K562 (cell line): ENCODE data around the gene HSPA8. TPM values are rescaled to one million over a fixed set of nuclear protein-coding genes. Genes with fewer than 3 reads are reported as not detected.

Source experiments
- BCOR ChIP-seq: fragments of 450-650 bp; IDR thresholded peaks from 2 replicates; pipeline ENCODE4 v1.6.1; 2016
- IFI16 ChIP-seq: fragments of 250-450 bp; sonication (Bioruptor Pico); IDR thresholded peaks from 2 replicates; pipeline ENCODE4 v2.1.2; 2022; ENCODE audit warnings: mild to moderate bottlenecking, inconsistent platforms
- KDM4B ChIP-seq, 2 experiments: fragments of 450-650 bp in 1 of 2; sonication (generic) in 1 of 2; IDR thresholded peaks; 2 replicates each; pipeline ENCODE4 v1.6.1; 2016 to 2017; ENCODE audit warnings: borderline replicate concordance in 2 of 2, antibody characterized with exemption in 1 of 2, low read depth in 1 of 2, mild to moderate bottlenecking in 1 of 2
- KLF13 ChIP-seq: fragments of 450-650 bp; IDR thresholded peaks from 2 replicates; pipeline ENCODE4 v1.6.1; 2016; ENCODE audit warnings: missing genetic modification characterization, low read depth, mild to moderate bottlenecking, missing compliant biosample characterization, moderate library complexity, borderline replicate concordance
- LCOR ChIP-seq: sonication (generic); formaldehyde crosslinking; IDR thresholded peaks from 2 replicates; pipeline ENCODE4 v1.8.0; 2022; ENCODE audit warnings: mild to moderate bottlenecking, missing genetic modification reagents
- RBM34 ChIP-seq: fragments of 200-400 bp; formaldehyde crosslinking; IDR thresholded peaks from 2 replicates; pipeline ENCODE4 v1.6.1; 2018; ENCODE audit warnings: low read length, borderline replicate concordance; ENCODE audit not compliant: insufficient read depth
- SAP30 ChIP-seq: fragments of 200-600 bp; sonication (generic); IDR thresholded peaks from 2 replicates; pipeline ENCODE4 v1.6.1; 2012; ENCODE audit warnings: borderline replicate concordance, low read depth, mild to moderate bottlenecking, moderate library complexity, low read length, control low read depth, inconsistent platforms; ENCODE audit not compliant: insufficient read depth, poor library complexity, severe bottlenecking
- SMC3 ChIP-seq: conservative IDR thresholded peaks from 2 replicates; pipeline ENCODE4 v1.6.1; 2011; ENCODE audit warnings: low read depth, low read length, improper control_type of control experiment; ENCODE audit not compliant: insufficient read depth
- TAF15 ChIP-seq: fragments of 200-400 bp; formaldehyde crosslinking; IDR thresholded peaks from 2 replicates; pipeline ENCODE4 v1.6.1; 2017; ENCODE audit warnings: mild to moderate bottlenecking, low read depth, low read length, moderate library complexity
- ZC3H11A ChIP-seq: IDR thresholded peaks from 2 replicates; pipeline ENCODE4 v1.6.1; 2012; ENCODE audit warnings: low read depth, low read length, improper control_type of control experiment
- ZNF143 ChIP-seq: sonication (generic); formaldehyde crosslinking; IDR thresholded peaks from 2 replicates; pipeline ENCODE4 v1.9.0; 2022; ENCODE audit warnings: mild to moderate bottlenecking, missing genetic modification reagents
- ZNF785 ChIP-seq: fragments of 250-450 bp; sonication (Bioruptor Pico); IDR thresholded peaks from 2 replicates; pipeline ENCODE4 v1.4.0; 2020; ENCODE audit warnings: mild to moderate bottlenecking
- polyA plus RNA-seq, 8 experiments: library from polyadenylated mRNA; depleted of rRNA in 4 of 8; stranded (reverse) in 5 of 8; unstranded in 3 of 8; fragments of >200 nt; fragmentation: Nextera tagmentation in 2 of 8; fragmentation: Illumina TruSeq in 1 of 8; extraction: Ambion mirVana in 2 of 8; extraction: Trizol in 1 of 8; gene quantifications; 2 replicates each; pipeline versions ENCODE4 v1.2.1 to v1.2.3, GENCODE V29; 2011 to 2014; ENCODE audit warnings: inconsistent platforms in 1 of 8, missing spikeins in 1 of 8
- total RNA-seq, 7 experiments: library from RNA; depleted of rRNA in 6 of 7; stranded (reverse); fragments of >200 nt in 6 of 7; fragmentation: Illumina TruSeq in 2 of 7; extraction: Trizol in 2 of 7; gene quantifications; 2 replicates each; pipeline versions ENCODE4 v1.2.1 to v1.2.3, GENCODE V29; 2011 to 2021; ENCODE audit warnings: low replicate concordance in 1 of 7
- TF ChIP-seq, protein P1 (sequence below), 2 experiments: fragments of 250-450 bp in 1 of 2; fragments of 450-650 bp in 1 of 2; sonication (Bioruptor Pico) in 1 of 2; IDR thresholded peaks; 2 replicates each; pipeline versions ENCODE4 v1.6.1 to v1.8.0; 2016 to 2021; ENCODE audit warnings: mild to moderate bottlenecking in 2 of 2, moderate library complexity in 2 of 2, missing compliant biosample characterization in 1 of 2, missing genetic modification characterization in 1 of 2
- TF ChIP-seq, protein P2 (sequence below): fragments of 250-450 bp; sonication (Bioruptor Pico); IDR thresholded peaks from 2 replicates; pipeline ENCODE4 v1.5.0; 2021; ENCODE audit warnings: mild to moderate bottlenecking, moderate library complexity
- TF ChIP-seq, protein P3 (sequence below): fragments of 200-800 bp; sonication (Bioruptor generic); IDR thresholded peaks from 2 replicates; pipeline ENCODE4 v1.6.1; 2017; ENCODE audit warnings: missing genetic modification characterization, missing compliant biosample characterization

HSPA8 gene
- total and polyA plus RNA-seq, 9 of the 15 experiments (the other 6 are each of a cell fraction or from before 2014, with no cell fraction given) = 1,250 to 3,966 (median 2,773) TPM

DNA sequence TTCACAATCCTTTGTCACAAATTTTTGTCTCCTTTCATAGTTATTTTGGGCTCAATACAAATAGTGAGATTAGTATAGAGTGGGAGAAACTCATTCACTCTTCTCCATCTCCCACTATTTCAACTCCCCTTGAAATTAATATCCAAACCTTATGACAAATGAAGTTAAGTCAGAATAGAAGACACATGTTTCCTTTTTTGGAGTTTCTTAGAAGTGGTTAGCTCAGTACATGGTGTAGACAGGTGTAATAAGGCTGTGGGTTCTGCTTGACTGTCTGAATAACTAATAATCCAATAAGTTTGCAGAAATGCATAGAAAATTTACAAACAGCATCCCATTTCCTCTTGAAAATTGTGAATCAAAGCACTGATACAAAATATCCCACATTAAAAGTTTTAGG, 10.8 kb upstream of the HSPA8 start (continued):
- TF ChIP-seq, protein P1, sequence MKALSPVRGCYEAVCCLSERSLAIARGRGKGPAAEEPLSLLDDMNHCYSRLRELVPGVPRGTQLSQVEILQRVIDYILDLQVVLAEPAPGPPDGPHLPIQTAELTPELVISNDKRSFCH (CRISPR knock-in tag; IDR thresholded peaks at IDR 0.05) = no peak
- TF ChIP-seq, protein P1 (tag; IDR thresholded peaks at IDR 0.05) = no peak
- TF ChIP-seq KLF13 (tag) = no peak
- no peak for TF ChIP-seq IFI16 (CRISPR knock-in tag)
- TF ChIP-seq LCOR (CRISPR knock-in tag) = no peak
- TF ChIP-seq, protein P2, sequence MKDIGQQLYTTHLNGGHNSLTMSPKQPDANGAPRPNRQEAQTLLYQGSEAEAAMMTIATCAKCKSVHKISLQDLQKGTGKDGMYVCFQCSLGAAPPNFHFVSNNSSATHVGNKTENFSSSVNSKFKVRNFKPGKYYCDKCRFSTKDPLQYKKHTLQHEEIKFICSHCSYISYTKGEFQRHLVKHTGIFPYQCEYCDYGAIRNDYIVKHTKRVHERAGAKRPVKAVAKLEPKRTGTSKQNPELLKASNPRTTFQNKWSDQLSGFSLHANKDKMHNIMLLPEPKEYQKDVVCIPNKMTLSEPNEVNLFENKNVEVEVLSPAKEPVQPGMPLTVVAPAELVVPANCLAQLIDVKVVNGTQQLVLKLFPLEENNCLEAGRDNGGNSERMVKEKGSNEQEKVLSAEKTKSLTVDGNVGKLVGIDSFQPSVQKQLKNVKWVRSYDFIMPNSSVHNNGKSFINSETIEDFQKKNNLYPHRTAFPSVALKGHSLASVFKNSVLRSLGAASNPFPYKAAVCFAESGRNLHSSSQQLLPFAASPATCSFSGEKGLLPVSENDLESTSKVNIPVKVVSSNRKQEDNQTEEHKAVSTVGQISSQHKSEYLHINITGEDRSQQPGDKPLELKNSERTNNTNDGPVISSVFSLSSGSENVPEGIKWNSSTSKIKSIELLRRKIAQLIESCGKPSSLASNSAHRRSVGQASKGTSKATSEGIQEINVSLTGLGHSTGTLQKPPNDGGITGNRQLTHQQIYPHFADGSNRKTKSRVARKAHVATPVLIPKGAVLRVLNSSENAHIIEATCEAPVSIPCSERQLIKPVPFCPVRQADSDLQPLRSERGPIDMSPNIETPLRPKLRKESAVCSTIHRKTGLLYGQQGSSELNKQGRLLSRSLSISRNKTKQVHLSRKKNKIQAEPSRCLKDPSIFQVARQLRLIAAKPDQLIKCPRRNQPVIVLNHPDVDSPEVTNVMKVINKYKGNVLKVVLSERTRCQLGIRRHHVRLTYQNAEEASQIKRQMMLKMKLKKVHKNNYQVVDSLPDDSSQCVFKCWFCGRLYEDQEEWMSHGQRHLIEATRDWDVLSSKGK = no peak
- TF ChIP-seq TAF15 = no peak
- TF ChIP-seq SMC3 = no peak
- TF ChIP-seq BCOR = no peak
- TF ChIP-seq SAP30 = no peak
- TF ChIP-seq ZNF143 (CRISPR knock-in tag) = no peak
- no peak for TF ChIP-seq ZC3H11A
- TF ChIP-seq RBM34 = no peak
- TF ChIP-seq ZNF785 (CRISPR knock-in tag) = no peak
- no peak for TF ChIP-seq KDM4B (IDR thresholded peaks at IDR 0.05; ENCODE audit: borderline replicate concordance in 2 of 2, low read depth in 1 of 2)
- TF ChIP-seq, protein P3, sequence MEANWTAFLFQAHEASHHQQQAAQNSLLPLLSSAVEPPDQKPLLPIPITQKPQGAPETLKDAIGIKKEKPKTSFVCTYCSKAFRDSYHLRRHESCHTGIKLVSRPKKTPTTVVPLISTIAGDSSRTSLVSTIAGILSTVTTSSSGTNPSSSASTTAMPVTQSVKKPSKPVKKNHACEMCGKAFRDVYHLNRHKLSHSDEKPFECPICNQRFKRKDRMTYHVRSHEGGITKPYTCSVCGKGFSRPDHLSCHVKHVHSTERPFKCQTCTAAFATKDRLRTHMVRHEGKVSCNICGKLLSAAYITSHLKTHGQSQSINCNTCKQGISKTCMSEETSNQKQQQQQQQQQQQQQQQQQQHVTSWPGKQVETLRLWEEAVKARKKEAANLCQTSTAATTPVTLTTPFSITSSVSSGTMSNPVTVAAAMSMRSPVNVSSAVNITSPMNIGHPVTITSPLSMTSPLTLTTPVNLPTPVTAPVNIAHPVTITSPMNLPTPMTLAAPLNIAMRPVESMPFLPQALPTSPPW (CRISPR knock-in tag) = no peak
